H9 (cell line): ENCODE measurements around the gene ZNF664. TPM values are rescaled to one million over a fixed set of nuclear protein-coding genes. Genes with fewer than 3 reads are reported as not detected.

ENCODE experiments used
- DNase-seq: peaks from one replicate; pipeline ENCODE4 v3.0.0-alpha.2; 2017
- H2AFZ ChIP-seq: one replicate; pipeline ENCODE4 v1.6.1; 2013; ENCODE audit warnings: mild to moderate bottlenecking, low read length, control low read depth, moderate library complexity
- H2AK5ac ChIP-seq: 2 replicates; pipeline ENCODE4 v1.6.1; 2013; ENCODE audit warnings: low read length, control low read depth, mixed read lengths; ENCODE audit not compliant: insufficient read length
- H2BK120ac ChIP-seq: one replicate; pipeline ENCODE4 v1.6.1; 2013; ENCODE audit warnings: low read depth, mild to moderate bottlenecking, low read length, control low read depth, inconsistent platforms; ENCODE audit not compliant: poor library complexity, severe bottlenecking
- H2BK12ac ChIP-seq: 2 replicates; pipeline ENCODE4 v1.6.1; 2013; ENCODE audit warnings: low read length, control low read depth, mixed read lengths, low read depth; ENCODE audit not compliant: insufficient read length
- H2BK15ac ChIP-seq: 2 replicates; pipeline ENCODE4 v1.6.1; 2013; ENCODE audit warnings: low read depth, low read length, control low read depth
- H2BK20ac ChIP-seq: one replicate; pipeline ENCODE4 v1.6.1; 2013; ENCODE audit warnings: low read depth, mild to moderate bottlenecking, low read length, control low read depth, inconsistent platforms; ENCODE audit not compliant: poor library complexity, severe bottlenecking
- H2BK5ac ChIP-seq: 2 replicates; pipeline ENCODE4 v1.6.1; 2013; ENCODE audit warnings: low read length, control low read depth, mixed read lengths; ENCODE audit not compliant: insufficient read length
- H3K14ac ChIP-seq: 2 replicates; pipeline ENCODE4 v1.6.1; 2013; ENCODE audit warnings: low read length, control low read depth; ENCODE audit not compliant: insufficient read depth
- H3K18ac ChIP-seq: 2 replicates; pipeline ENCODE4 v1.6.1; 2013; ENCODE audit warnings: low read depth, mild to moderate bottlenecking, mixed read lengths, low read length, control low read depth; ENCODE audit not compliant: insufficient read length
- H3K23ac ChIP-seq: 2 replicates; pipeline ENCODE4 v1.6.1; 2013; ENCODE audit warnings: low read length, control low read depth, mixed read lengths, low read depth; ENCODE audit not compliant: insufficient read length
- H3K23me2 ChIP-seq: 2 replicates; pipeline ENCODE4 v1.6.1; 2013; ENCODE audit warnings: low read depth, mild to moderate bottlenecking, mixed read lengths, low read length, control low read depth; ENCODE audit not compliant: insufficient read length, poor library complexity, severe bottlenecking
- H3K27ac ChIP-seq: 2 replicates; pipeline ENCODE4 v1.5.1; 2013; ENCODE audit warnings: low read length, control low read depth, mixed read lengths, low read depth; ENCODE audit not compliant: insufficient read length
- H3K27me3 ChIP-seq: 2 replicates; pipeline ENCODE4 v1.6.1; 2013; ENCODE audit warnings: low read length, control low read depth, inconsistent platforms; ENCODE audit not compliant: insufficient read depth
- H3K4ac ChIP-seq: 2 replicates; pipeline ENCODE4 v1.6.1; 2013; ENCODE audit warnings: low read depth, mild to moderate bottlenecking, control low read depth, inconsistent platforms, low read length, moderate library complexity
- H3K4me1 ChIP-seq: 2 replicates; pipeline ENCODE4 v1.6.1; 2013; ENCODE audit warnings: low read length, control low read depth, inconsistent platforms; ENCODE audit not compliant: insufficient read depth
- H3K4me2 ChIP-seq: 2 replicates; pipeline ENCODE4 v1.6.1; 2013; ENCODE audit warnings: low read length, control low read depth, mixed read lengths; ENCODE audit not compliant: insufficient read length, insufficient read depth
- H3K56ac ChIP-seq: 2 replicates; pipeline ENCODE4 v1.6.1; 2013; ENCODE audit warnings: low read depth, mild to moderate bottlenecking, mixed read lengths, low read length, control low read depth; ENCODE audit not compliant: insufficient read length
- H3K79me1 ChIP-seq: 2 replicates; pipeline ENCODE4 v1.6.1; 2013; ENCODE audit warnings: low read depth, mild to moderate bottlenecking, moderate library complexity, low read length, control low read depth, inconsistent platforms; ENCODE audit not compliant: insufficient read depth, poor library complexity, severe bottlenecking
- H3K79me2 ChIP-seq: 2 replicates; pipeline ENCODE4 v1.6.1; 2013; ENCODE audit warnings: low read length, control low read depth, inconsistent platforms; ENCODE audit not compliant: insufficient read depth
- H3K9ac ChIP-seq: 2 replicates; pipeline ENCODE4 v1.6.1; 2013; ENCODE audit warnings: low read length, control low read depth, mixed read lengths; ENCODE audit not compliant: insufficient read length; ENCODE audit errors: extremely low read depth
- H3K9me3 ChIP-seq: one replicate; pipeline ENCODE4 v1.6.1; 2013; ENCODE audit warnings: low read depth, low read length, inconsistent platforms; ENCODE audit not compliant: control insufficient read depth
- H3T11ph ChIP-seq: one replicate; pipeline ENCODE4 v1.6.1; 2013; ENCODE audit warnings: mild to moderate bottlenecking, low read length, control low read depth, inconsistent platforms
- H4K20me1 ChIP-seq: one replicate; pipeline ENCODE4 v1.6.1; 2013; ENCODE audit not compliant: control insufficient read depth, insufficient read length, insufficient read depth
- H4K5ac ChIP-seq: 2 replicates; pipeline ENCODE4 v1.6.1; 2013; ENCODE audit warnings: low read depth, mild to moderate bottlenecking, mixed read lengths, low read length, control low read depth; ENCODE audit not compliant: insufficient read length
- H4K8ac ChIP-seq: replicated peaks from 2 replicates; pipeline ENCODE4 v1.6.1; 2013; ENCODE audit warnings: low read length, control low read depth, mixed read lengths, low read depth; ENCODE audit not compliant: insufficient read length
- H4K91ac ChIP-seq: 2 replicates; pipeline ENCODE4 v1.6.1; 2013; ENCODE audit warnings: low read depth, mild to moderate bottlenecking, moderate library complexity, mixed read lengths, low read length, control low read depth; ENCODE audit not compliant: insufficient read length
- H3K27ac Mint-ChIP-seq, 3 experiments: 2 replicates in 2 of 3; 3 replicates in 1 of 3; pipeline ENCODE4 v1.8.0; 2020 to 2021; ENCODE audit warnings: mixed read lengths in 3 of 3, mild to moderate bottlenecking in 1 of 3, moderate library complexity in 1 of 3
- H3K27me3 Mint-ChIP-seq: 2 replicates; pipeline ENCODE4 v1.8.0; 2021; ENCODE audit warnings: low read depth, mild to moderate bottlenecking, moderate library complexity, mixed read lengths
- H3K36me3 Mint-ChIP-seq, 3 experiments: 2 replicates in 2 of 3; 3 replicates in 1 of 3; pipeline ENCODE4 v1.8.0; 2020 to 2021; ENCODE audit warnings: low read depth in 3 of 3, mixed read lengths in 3 of 3; ENCODE audit not compliant: insufficient read depth in 1 of 3
- H3K4me1 Mint-ChIP-seq, 2 experiments: 2 replicates each; pipeline ENCODE4 v1.8.0; 2020; ENCODE audit warnings: mixed read lengths in 2 of 2
- H3K4me3 Mint-ChIP-seq, 2 experiments: 2 replicates in 1 of 2; 3 replicates in 1 of 2; pipeline ENCODE4 v1.8.0; 2020 to 2021; ENCODE audit warnings: mild to moderate bottlenecking in 2 of 2, mixed read lengths in 2 of 2, moderate library complexity in 1 of 2
- H3K9me3 Mint-ChIP-seq, 2 experiments: 2 replicates in 1 of 2; 3 replicates in 1 of 2; pipeline ENCODE4 v1.8.0; 2020; ENCODE audit warnings: mild to moderate bottlenecking in 2 of 2, mixed read lengths in 2 of 2, moderate library complexity in 1 of 2
- WGBS: extraction: QIAGEN DNeasy Blood & Tissue Kit; methylation state at CpG from one replicate; pipeline ENCODE4 v1.1.7; 2013; ENCODE audit warnings: missing lambda C conversion rate, low lambda C conversion rate, mixed read lengths; ENCODE audit not compliant: insufficient read length; ENCODE audit errors: extremely low coverage; 5-methylcytosine and 5-hydroxymethylcytosine counted together
- total RNA-seq: library from RNA; stranded (reverse); gene quantifications from 2 replicates; pipeline ENCODE4 v1.2.1, GENCODE V29; 2021
- TF ChIP-seq, protein P1 (sequence below): fragments of 200-600 bp; sonication (generic); conservative IDR thresholded peaks from 3 replicates; pipeline ENCODE4 v1.8.0; 2021; ENCODE audit warnings: antibody characterized with exemption, mild to moderate bottlenecking

The ZNF664 gene
- total RNA-seq, 1 experiment from 2014 or later: 29.5 TPM

DNA sequence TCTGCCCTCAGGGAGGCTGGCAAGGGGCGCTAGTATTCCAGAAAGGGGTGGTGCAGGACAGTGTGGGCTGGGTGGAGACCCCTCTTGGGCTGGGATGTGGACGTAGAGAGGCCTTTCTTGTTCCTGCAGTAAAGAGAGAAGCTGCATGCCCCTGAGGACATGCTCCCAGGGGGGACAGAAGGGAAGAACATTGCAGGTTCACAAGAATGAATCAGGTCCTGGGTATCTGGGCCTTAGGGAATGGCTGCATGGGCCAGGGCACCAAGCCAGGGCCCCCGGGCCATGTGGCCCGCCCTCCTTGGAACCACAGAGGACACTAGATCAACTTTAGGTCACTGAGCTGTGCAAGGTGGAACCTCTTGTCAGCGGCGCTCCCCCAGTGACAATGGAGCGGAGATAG, 51.8 kb downstream of the ZNF664 start:
- Histone ChIP-seq H3T11ph (no peak overlapping the region), H2BK20ac (no peak overlapping the region), H4K8ac (no peak overlapping the region), H3K9ac (no peak overlapping the region), H3K27ac (no peak overlapping the region), H2BK12ac (no peak overlapping the region), H2AFZ (no peak overlapping the region), H4K20me1 (no peaks in the 10 kb centered on the region), H3K23me2 (no peaks in the 10 kb centered on the region), H3K23ac (no peak overlapping the region), H3K56ac (no peak overlapping the region), H2BK5ac (no peak overlapping the region), H3K79me1 (no peaks in the 10 kb centered on the region), H2BK120ac (no peak overlapping the region), H3K4ac (no peak overlapping the region), H3K14ac (no peak overlapping the region), H3K18ac (no peak overlapping the region), H4K5ac (no peak overlapping the region), H3K4me1 (no peaks in the 10 kb centered on the region), H2BK15ac (no peak overlapping the region), H2AK5ac (no peak overlapping the region), H3K79me2 (no peaks in the 10 kb centered on the region), H4K91ac (no peak overlapping the region), H3K4me2 (no peak overlapping the region), H3K27me3 (no peaks in the 10 kb centered on the region), H3K9me3 (no peaks in the 10 kb centered on the region)
- Mint-ChIP-seq H3K27me3 (peaks cover 23% of the 10 kb centered on the region), H3K9me3 (peaks cover 7 to 8% of the 10 kb centered on the region in 2 experiments; a peak in 4 of 5 replicates), H3K4me3 (no peak overlapping the region), H3K27ac (peak overlapping the region in 1 of 3 experiments; percentile 59; a peak in 1 of 7 replicates), H3K4me1 (peaks cover 0 to 5% of the 10 kb centered on the region in 2 experiments; a peak in 2 of 4 replicates), H3K36me3 (peaks cover 0 to 5% (median 4%) of the 10 kb centered on the region in 3 experiments; a peak in 4 of 7 replicates)
- no CpG with 5 or more reads among the region's 7 CpGs for WGBS
- TF ChIP-seq, protein P1, sequence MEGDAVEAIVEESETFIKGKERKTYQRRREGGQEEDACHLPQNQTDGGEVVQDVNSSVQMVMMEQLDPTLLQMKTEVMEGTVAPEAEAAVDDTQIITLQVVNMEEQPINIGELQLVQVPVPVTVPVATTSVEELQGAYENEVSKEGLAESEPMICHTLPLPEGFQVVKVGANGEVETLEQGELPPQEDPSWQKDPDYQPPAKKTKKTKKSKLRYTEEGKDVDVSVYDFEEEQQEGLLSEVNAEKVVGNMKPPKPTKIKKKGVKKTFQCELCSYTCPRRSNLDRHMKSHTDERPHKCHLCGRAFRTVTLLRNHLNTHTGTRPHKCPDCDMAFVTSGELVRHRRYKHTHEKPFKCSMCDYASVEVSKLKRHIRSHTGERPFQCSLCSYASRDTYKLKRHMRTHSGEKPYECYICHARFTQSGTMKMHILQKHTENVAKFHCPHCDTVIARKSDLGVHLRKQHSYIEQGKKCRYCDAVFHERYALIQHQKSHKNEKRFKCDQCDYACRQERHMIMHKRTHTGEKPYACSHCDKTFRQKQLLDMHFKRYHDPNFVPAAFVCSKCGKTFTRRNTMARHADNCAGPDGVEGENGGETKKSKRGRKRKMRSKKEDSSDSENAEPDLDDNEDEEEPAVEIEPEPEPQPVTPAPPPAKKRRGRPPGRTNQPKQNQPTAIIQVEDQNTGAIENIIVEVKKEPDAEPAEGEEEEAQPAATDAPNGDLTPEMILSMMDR: no peak
- peak; percentile 13 for DNase-seq
